ENCODE data around the gene C22orf31.

The C22orf31 gene

GRCh38 chr22:29074276-29074772 lies 12.7 kb upstream of the C22orf31 start:
- FAIRE-seq (no peak), DNase-seq (ENCODE audit: insufficient read length, low spot score) (no peak)
- TF ChIP-seq PAX5 (IDR thresholded peaks at IDR 0.05; ENCODE audit: insufficient read depth, low read length, severe bottlenecking), result no peak
- no peak for TF ChIP-seq TAF1 (IDR thresholded peaks at IDR 0.05; ENCODE audit: low read depth, low read length)
- no peak for TF ChIP-seq POU2F2 (IDR thresholded peaks at IDR 0.05; ENCODE audit: low read depth, low read length)
- TF ChIP-seq POLR2AphosphoS5 (IDR thresholded peaks at IDR 0.05; ENCODE audit: low read depth, low read length), result no peak
- no peak for TF ChIP-seq SPI1 (IDR thresholded peaks at IDR 0.05; ENCODE audit: low read depth, low read length)
- no peak for TF ChIP-seq POLR2A (IDR thresholded peaks at IDR 0.05; ENCODE audit: low read depth, low read length)

GRCh38 chr22:29073618-29074275 lies 12.1 kb upstream of the C22orf31 start:
- TF ChIP-seq PAX5 (IDR thresholded peaks at IDR 0.05; ENCODE audit: insufficient read depth, low read length, severe bottlenecking) (no peak), SPI1 (IDR thresholded peaks at IDR 0.05; ENCODE audit: low read depth, low read length) (no peak), POLR2A (IDR thresholded peaks at IDR 0.05; ENCODE audit: low read depth, low read length) (no peak), POU2F2 (IDR thresholded peaks at IDR 0.05; ENCODE audit: low read depth, low read length) (no peak), TAF1 (IDR thresholded peaks at IDR 0.05; ENCODE audit: low read depth, low read length) (no peak), POLR2AphosphoS5 (IDR thresholded peaks at IDR 0.05; ENCODE audit: low read depth, low read length) (no peak)
- FAIRE-seq (no peak), DNase-seq (ENCODE audit: insufficient read length, low spot score) (no peak)

- DNase-seq (ENCODE audit: insufficient read length, low spot score), result no peak
- TF ChIP-seq POLR2A (IDR thresholded peaks at IDR 0.05; ENCODE audit: low read depth, low read length) (no peak), PAX5 (IDR thresholded peaks at IDR 0.05; ENCODE audit: insufficient read depth, low read length, severe bottlenecking) (no peak), POU2F2 (IDR thresholded peaks at IDR 0.05; ENCODE audit: low read depth, low read length) (no peak), SPI1 (IDR thresholded peaks at IDR 0.05; ENCODE audit: low read depth, low read length) (no peak), POLR2AphosphoS5 (IDR thresholded peaks at IDR 0.05; ENCODE audit: low read depth, low read length) (no peak), TAF1 (IDR thresholded peaks at IDR 0.05; ENCODE audit: low read depth, low read length) (no peak)
- no peak for FAIRE-seq
Measured at GRCh38 chr22:29072979-29073617, 11.5 kb upstream of the C22orf31 start, which contains the start of gene KREMEN1. Gene KREMEN1, plus strand, starts transcription at chr22:29073035. Its CDS starts 96 bp downstream, at chr22:29073131.

DNA sequence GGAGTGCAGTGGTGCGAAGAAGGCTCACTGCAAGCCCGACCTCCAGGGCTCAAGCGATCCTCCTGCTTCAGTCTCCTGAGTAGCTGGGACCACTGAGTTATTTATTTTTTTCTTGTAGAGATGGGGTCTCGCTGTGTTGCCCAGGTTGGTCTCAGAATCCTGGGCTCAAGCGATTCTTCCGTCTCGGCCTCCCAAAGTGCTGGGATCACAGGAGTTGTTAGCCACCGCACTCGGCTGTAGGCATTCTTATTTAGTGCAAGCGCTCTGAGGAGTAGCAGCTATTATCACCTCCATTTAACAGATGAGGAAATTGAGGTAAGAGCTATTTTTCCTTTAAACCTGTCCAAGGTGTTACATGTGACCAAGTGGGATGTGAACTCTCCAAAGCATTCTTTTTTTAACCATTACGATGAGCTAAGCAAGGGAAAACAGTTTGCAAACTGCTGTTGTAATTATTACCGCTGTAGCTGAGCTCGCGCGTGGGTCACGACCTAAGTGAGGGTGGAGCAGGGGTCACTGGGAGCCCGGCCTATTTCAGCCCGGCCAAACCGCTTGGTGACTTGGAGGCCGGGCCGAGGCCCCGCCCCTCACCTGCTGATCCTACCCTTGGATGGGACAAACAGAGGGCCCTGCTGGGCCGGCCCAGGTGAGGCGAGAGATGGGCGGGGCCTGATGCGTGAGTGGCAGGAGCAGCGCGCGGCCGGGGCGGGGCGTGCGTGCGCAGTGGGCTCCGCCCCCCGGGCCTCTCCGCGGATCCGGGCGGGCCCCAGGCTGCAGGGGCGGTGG lies 10.8 kb upstream of the C22orf31 start:
- peak; percentile 91 for DNase-seq (ENCODE audit: insufficient read length, low spot score)
- TF ChIP-seq POU2F2 (IDR thresholded peaks at IDR 0.05; ENCODE audit: low read depth, low read length) (no peak), SPI1 (IDR thresholded peaks at IDR 0.05; ENCODE audit: low read depth, low read length) (no peak), POLR2A (IDR thresholded peaks at IDR 0.05; ENCODE audit: low read depth, low read length) (no peak), POLR2AphosphoS5 (IDR thresholded peaks at IDR 0.05; ENCODE audit: low read depth, low read length) (no peak), PAX5 (IDR thresholded peaks at IDR 0.05; ENCODE audit: insufficient read depth, low read length, severe bottlenecking) (no peak)
- peak; percentile 92 for FAIRE-seq

DNA sequence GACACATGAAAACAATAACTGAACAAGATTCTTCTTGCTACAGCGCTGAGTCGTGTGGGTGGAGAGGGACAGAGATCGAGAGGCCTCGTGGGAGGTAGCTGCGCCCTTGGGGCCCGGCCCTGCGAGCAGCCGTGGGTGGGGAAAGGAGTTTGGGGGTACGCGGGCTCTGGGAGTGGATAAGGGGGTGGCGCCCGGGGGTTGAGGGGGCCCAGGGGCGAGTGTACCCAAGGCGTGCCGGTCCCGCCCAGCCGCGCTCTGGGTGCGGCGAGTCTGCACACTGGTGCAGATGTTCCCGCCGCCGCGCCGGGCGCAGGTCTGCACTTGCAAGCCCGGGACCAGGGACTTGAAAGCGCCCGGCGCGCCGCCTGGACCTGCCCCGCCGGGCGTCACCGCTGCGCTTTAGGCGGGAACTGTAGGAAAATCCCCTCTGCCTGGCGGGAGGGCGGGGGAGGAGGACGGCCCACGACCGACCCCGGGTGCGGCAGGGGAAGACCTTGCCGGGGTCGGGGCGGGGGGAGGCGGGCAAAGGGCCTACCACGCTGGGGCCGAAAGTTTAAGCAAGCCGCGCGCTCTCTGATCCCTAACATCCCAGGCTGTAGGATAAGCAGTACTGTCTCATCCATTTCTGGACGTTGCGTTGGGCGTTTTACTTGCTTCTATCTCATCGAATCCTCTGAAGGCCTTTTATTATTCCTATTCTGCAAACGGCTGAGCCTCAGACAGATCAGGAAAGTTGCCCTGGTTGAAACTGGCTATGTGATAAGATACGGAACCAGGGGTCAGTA lies 9.8 kb upstream of the C22orf31 start:
- TF ChIP-seq POLR2A (IDR thresholded peaks at IDR 0.05; ENCODE audit: low read depth, low read length) (no peak), TAF1 (IDR thresholded peaks at IDR 0.05; ENCODE audit: low read depth, low read length) (no peak), SPI1 (IDR thresholded peaks at IDR 0.05; ENCODE audit: low read depth, low read length) (no peak), POU2F2 (IDR thresholded peaks at IDR 0.05; ENCODE audit: low read depth, low read length) (no peak), PAX5 (IDR thresholded peaks at IDR 0.05; ENCODE audit: insufficient read depth, low read length, severe bottlenecking) (no peak), POLR2AphosphoS5 (IDR thresholded peaks at IDR 0.05; ENCODE audit: low read depth, low read length) (no peak)
- DNase-seq (ENCODE audit: insufficient read length, low spot score) (no peak), FAIRE-seq (peak; percentile 84)

DNA sequence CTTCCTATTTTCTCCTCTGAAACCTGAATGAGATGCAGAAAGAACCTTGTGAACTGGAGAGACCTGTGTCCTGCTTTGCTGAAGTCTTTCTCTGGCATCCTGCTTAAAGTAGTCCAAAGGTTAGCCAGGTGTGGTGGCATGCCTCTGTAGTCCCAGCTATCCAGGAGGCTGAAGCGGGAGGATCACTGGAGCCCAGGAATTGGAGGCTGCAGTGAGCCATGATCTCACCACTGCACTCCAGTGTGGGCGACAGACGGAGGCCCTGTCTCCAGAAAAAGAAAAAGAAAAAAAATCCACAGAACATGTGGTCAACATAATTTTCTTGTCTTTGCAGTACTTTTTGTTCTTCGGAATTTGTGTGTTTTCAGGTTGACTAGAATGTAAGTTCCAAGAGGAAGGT lies 8.9 kb upstream of the C22orf31 start:
- FAIRE-seq, result no peak
- DNase-seq (ENCODE audit: insufficient read length, low spot score), result no peak
- TF ChIP-seq POLR2AphosphoS5 (IDR thresholded peaks at IDR 0.05; ENCODE audit: low read depth, low read length) (no peak), SPI1 (IDR thresholded peaks at IDR 0.05; ENCODE audit: low read depth, low read length) (no peak), POLR2A (IDR thresholded peaks at IDR 0.05; ENCODE audit: low read depth, low read length) (no peak), POU2F2 (IDR thresholded peaks at IDR 0.05; ENCODE audit: low read depth, low read length) (no peak), TAF1 (IDR thresholded peaks at IDR 0.05; ENCODE audit: low read depth, low read length) (no peak), PAX5 (IDR thresholded peaks at IDR 0.05; ENCODE audit: insufficient read depth, low read length, severe bottlenecking) (no peak)

DNA sequence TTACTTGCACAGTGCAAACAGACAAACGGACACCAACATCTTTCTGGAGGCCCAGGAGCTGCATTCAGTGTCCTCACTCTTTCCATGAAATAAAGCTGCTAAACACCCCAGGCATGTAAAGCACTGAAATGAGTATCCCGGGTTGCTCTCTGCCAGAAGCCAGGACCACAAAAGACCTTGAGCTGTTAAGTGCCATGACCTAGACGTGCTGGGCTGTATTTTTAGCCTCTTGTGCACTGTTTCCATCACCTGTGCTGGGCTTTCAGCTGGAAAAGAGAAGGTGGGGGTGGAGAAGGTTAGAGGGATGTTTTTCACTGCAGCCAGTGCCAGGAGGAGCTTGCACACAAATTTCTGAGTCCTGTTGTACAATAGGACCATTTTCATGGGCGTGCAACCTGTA lies 7.8 kb upstream of the C22orf31 start:
- FAIRE-seq, result no peak
- DNase-seq (ENCODE audit: insufficient read length, low spot score), result no peak
- TF ChIP-seq POLR2A (IDR thresholded peaks at IDR 0.05; ENCODE audit: low read depth, low read length), result no peak
- TF ChIP-seq POU2F2 (IDR thresholded peaks at IDR 0.05; ENCODE audit: low read depth, low read length), result no peak
- no peak for TF ChIP-seq PAX5 (IDR thresholded peaks at IDR 0.05; ENCODE audit: insufficient read depth, low read length, severe bottlenecking)
- no peak for TF ChIP-seq TAF1 (IDR thresholded peaks at IDR 0.05; ENCODE audit: low read depth, low read length)
- TF ChIP-seq POLR2AphosphoS5 (IDR thresholded peaks at IDR 0.05; ENCODE audit: low read depth, low read length), result no peak
- no peak for TF ChIP-seq SPI1 (IDR thresholded peaks at IDR 0.05; ENCODE audit: low read depth, low read length)

- FAIRE-seq, result no peak
- TF ChIP-seq SPI1 (IDR thresholded peaks at IDR 0.05; ENCODE audit: low read depth, low read length) (peak; percentile 17; the same call in 1 of the 2 replicates), TAF1 (IDR thresholded peaks at IDR 0.05; ENCODE audit: low read depth, low read length) (no peak)
- no peak for DNase-seq (ENCODE audit: insufficient read length, low spot score)
Measured at GRCh38 chr22:29065468-29066190, 4.0 kb upstream of the C22orf31 start.

All from GM12891 (cell line).